HG03196 (cell line): ENCODE measurements around the gene ZFYVE1.
"Not testable (repeated sequence)": the region's sequence is repeated elsewhere in the genome, so short reads cannot be mapped to it uniquely, and the experiment has no call there.

Experiments used
- ATAC-seq: cut with Tn5 transposase; IDR thresholded peaks from one replicate; pipeline ENCODE4 v1.9.1; 2021; ENCODE audit not compliant: unreplicated experiment

Gene ZFYVE1

DNA sequence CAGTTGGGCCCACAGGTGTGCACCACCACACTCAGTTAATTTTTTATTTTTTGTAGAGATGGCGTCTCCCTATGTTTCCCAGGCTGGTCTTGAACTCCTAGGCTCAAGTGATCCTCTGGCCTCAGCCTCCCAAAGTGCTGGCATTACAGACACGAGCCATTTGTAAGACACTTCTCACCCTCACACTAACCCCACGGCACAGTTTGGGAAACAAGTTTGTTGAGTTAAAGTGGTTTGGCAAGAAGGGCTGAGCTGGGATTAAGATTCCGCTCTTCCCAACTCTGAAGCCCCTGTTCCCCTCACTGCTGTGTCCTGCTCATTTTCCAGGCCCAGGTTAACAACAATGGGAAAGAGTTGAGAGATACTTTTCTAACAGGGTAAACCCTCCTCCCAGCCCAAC is 65.9 kb downstream of the ZFYVE1 start:
- ATAC-seq: not testable (repeated sequence)

- ATAC-seq: no peak
These were observed 68.4 kb downstream of the ZFYVE1 start for GRCh38 chr14:72958548-72958947.

DNA sequence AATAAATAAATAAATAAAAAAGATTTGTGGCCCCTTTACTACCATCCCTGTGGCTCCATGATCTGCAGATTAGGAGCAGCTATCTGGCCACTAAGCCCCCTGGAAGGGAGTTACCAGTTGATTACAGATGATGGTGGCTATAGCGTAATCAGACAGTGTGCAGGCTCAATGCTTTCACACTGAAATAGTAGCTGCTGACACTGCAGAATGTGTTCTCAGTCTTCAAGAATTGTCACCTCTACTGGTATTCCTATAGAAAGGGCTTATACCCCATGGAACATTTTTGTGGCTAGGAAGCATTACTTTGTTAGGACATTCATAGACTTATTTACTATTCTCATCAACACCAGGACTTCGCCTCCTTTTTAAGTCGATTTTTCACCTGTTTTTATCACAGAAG is 69.7 kb downstream of the ZFYVE1 start:
- no peak for ATAC-seq

- ATAC-seq: not testable (repeated sequence)
These were observed 70.2 kb downstream of the ZFYVE1 start for GRCh38 chr14:72956741-72957140.

GRCh38 chr14:72952171-72952570 is 74.7 kb downstream of the ZFYVE1 start:
- ATAC-seq: no peak

DNA sequence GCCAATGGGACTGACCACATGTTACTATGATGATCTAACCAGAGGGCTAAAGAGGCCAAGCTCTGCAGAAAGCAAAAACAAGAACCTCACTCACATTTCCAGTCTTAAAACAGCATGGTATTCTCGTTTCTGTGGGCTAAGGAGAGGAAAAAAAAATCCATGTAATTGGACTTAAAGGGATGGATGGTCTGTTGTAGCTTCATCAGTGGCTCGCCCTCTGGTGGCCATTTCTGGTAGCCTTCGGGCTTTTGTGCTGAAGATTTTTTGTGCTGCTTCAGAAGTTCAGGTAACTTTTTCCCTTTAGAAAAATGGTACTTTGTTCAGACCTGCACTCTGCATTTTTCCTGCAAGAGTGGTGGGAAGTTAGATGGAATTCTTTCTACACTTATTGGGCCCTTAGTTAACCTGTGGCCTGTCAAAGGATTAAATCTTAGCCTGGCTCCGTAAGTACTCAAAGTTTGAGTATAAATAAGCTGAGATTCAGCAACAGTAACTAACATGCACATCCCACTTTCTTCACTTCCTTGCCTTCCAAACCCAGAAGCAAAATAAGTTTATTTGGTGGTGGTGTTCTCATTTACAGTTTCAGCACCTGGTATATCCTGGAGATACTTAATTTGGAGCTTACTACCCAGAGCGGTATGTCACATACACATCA is 78.3 kb downstream of the ZFYVE1 start:
- no peak for ATAC-seq

GRCh38 chr14:72947366-72948160 is 79.3 kb downstream of the ZFYVE1 start:
- ATAC-seq: no peak

DNA sequence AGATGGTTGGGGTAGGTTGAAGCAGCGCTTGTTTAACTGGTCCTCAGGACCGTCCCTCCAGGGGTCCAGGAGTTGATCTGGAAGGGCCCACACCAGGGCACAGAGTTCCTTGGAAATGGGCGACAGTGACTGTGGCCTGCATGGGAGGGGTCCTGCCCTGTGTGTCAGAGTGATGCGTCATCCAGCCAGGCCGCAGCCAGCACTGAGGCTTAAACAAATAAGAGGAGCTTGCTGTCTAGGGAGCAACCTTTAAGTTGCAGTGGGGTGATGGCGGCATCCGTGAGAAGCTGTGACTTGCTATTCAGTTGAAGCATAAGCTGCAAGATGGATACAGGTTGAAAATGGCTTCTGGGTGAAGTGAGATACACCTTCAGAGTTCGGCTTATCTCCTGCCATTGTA is 80.4 kb downstream of the ZFYVE1 start:
- ATAC-seq: no peak

GRCh38 chr14:72945356-72946027 is 81.4 kb downstream of the ZFYVE1 start:
- no peak for ATAC-seq

DNA sequence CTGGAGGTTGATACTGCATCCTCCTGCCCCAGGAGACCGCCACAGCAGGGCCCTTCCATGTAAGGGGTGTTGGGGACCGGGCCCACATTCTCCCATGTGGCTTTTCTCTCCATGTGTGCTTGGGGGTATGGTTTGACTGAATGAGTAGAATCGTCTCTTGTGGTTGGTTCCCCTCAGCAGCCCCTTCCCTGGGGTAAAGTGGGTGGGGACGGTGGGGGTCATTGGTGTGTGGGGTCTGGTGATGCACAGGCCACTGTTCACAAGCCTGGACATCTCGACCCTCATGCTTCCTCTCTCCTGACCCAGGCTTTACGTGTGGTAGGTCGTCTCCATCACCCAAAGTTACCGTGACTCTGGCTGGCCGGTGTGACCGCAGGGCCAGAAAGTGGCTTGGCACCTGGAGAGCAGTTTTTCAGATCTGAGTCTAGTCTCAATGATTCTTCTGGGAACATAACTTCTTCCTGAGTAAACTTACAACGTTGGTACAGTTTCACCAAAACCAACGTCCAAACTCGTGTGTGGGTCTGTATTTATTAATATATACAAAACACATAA is 83.0 kb downstream of the ZFYVE1 start:
- no peak for ATAC-seq

GRCh38 chr14:72942934-72943333 is 84.0 kb downstream of the ZFYVE1 start:
- ATAC-seq: no peak

DNA sequence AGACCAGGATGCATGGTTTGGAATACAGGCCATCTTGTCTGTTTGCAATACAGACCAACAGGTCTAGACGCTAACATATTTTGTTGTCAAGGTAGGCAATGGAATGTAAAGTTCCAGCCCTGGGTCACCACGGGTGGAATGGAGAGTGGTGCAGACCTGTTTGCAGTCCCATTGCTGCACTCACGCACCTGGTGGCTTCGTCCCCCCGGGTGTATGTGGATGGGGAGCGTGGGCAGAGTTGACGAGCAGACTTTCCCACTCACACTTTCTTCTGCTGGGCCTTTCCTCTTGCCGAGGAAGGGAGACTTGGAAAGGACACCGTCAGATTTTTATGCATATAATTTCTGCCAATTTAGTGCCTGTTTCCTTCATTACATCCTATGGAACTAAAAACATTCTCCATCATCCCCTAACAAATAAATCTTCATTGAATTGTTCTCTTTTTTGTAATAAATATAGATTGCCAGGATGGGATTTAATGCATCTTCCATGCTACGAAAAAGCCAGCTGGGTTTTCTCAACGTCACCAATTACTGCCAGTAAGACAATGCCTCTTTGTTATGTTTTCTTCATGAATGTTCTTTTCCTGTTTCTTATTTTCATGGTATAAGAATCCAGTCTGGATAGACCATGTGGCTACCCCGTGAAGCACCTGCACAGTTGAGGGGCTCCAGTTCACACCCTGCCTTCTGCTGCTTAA is 85.5 kb downstream of the ZFYVE1 start:
- ATAC-seq: no peak

GRCh38 chr14:72939630-72940029 is 87.3 kb downstream of the ZFYVE1 start:
- no peak for ATAC-seq

- ATAC-seq: no peak
These were observed 94.0 kb downstream of the ZFYVE1 start for GRCh38 chr14:72932893-72933292.

- ATAC-seq: no peak
These were observed 97.4 kb downstream of the ZFYVE1 start for GRCh38 chr14:72929316-72930080.

DNA sequence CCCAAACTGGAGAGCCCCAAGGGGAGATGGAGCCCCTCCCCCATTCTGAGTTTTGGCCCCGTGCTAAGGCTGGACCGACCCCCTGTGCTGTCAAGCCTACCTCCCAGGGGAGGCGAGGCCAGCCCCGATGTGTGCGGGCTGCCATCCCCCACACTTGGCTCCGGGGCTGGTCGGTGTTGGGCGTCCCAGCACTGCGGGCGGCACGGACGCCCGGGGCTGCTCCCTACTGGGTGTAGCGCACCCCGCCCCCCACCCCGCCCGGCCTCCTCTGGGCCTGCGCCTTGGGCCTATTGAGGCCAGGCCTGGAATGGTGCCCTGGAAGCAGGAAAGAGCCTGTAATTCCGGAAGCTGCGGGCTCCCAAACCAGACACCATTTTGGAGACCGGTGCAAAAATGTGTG is 98.0 kb downstream of the ZFYVE1 start:
- no peak for ATAC-seq

GRCh38 chr14:72926292-72927028 is 100.4 kb downstream of the ZFYVE1 start, which contains the start of gene DCAF4:
TSS of gene DCAF4 (plus strand) at chr14:72926464. CDS start at chr14:72937979, 11,515 bp downstream.
- ATAC-seq: peak; percentile 95

- peak; percentile 14 for ATAC-seq
These were observed 101.1 kb downstream of the ZFYVE1 start for GRCh38 chr14:72925815-72926291.

DNA sequence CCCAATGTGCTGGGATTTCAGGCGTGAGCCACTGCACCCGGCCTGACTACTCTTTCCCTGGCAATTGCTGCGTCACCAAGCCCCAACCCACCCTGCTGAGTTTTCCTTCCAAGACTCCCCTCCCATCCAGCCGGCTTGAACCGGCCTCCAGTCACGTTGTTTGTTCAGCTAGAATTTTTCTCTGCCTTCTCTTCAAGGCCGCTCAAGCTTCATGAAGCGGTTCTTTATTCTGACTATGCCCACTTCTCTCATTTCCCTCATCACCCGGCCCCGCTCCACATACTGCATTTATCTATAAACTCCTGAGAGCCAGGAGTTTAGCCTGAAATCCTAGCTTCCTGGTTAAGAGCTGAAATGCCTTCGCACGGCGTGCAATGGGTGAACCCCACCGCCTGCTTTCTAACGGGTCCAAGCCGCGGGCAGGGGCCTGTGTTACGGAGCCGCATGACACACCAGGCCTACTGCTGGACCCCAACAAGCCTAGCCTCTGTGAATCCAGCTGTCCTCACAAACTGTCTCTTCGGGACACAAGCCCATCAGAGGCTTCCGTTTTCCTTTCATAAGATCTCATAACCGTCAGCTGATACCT is 101.6 kb downstream of the ZFYVE1 start:
- no peak for ATAC-seq
